ENCODE data around the gene FARP2.

The FARP2 gene

GRCh38 chr2:241355983-241356870, at the start of gene FARP2:
TSS of gene FARP2 (plus strand) at chr2:241356285. CDS start at chr2:241373108, 16,823 bp downstream.
- H3K4me3 ChIP-seq (ENCODE audit: low read length) = peak within 1 kb of the TSS; percentile 98
- TF ChIP-seq ZNF274 (IDR thresholded peaks at IDR 0.05; ENCODE audit: low read depth, low read length) = no peak

- no peak for TF ChIP-seq ZNF274 (IDR thresholded peaks at IDR 0.05; ENCODE audit: low read depth, low read length)
- H3K4me3 ChIP-seq (ENCODE audit: low read length) = no peak overlapping the region
Observed at GRCh38 chr2:241307055-241307454, 49.0 kb upstream of the FARP2 start.

GRCh38 chr2:241308267-241308666, 47.8 kb upstream of the FARP2 start:
- H3K4me3 ChIP-seq (ENCODE audit: low read length) = no peak overlapping the region
- TF ChIP-seq ZNF274 (IDR thresholded peaks at IDR 0.05; ENCODE audit: low read depth, low read length) = no peak

GRCh38 chr2:241308832-241309500, 47.1 kb upstream of the FARP2 start:
- no peak for TF ChIP-seq ZNF274 (IDR thresholded peaks at IDR 0.05; ENCODE audit: low read depth, low read length)
- no peak overlapping the region; the same call in 1 of the 2 replicates for H3K4me3 ChIP-seq (ENCODE audit: low read length)

- TF ChIP-seq ZNF274 (IDR thresholded peaks at IDR 0.05; ENCODE audit: low read depth, low read length) = no peak
- H3K4me3 ChIP-seq (ENCODE audit: low read length) = no peak overlapping the region; the same call in 1 of the 2 replicates
Observed at GRCh38 chr2:241309684-241310117, 46.4 kb upstream of the FARP2 start.

- TF ChIP-seq ZNF274 (IDR thresholded peaks at IDR 0.05; ENCODE audit: low read depth, low read length) = no peak
- peak overlapping the region; percentile 46; the same call in 1 of the 2 replicates for H3K4me3 ChIP-seq (ENCODE audit: low read length)
Observed at GRCh38 chr2:241310917-241311566, 45.0 kb upstream of the FARP2 start.

- no peak overlapping the region for H3K4me3 ChIP-seq (ENCODE audit: low read length)
- no peak for TF ChIP-seq ZNF274 (IDR thresholded peaks at IDR 0.05; ENCODE audit: low read depth, low read length)
Observed at GRCh38 chr2:241312082-241312481, 44.0 kb upstream of the FARP2 start.

GRCh38 chr2:241313543-241314095, 42.5 kb upstream of the FARP2 start:
- peak overlapping the region; percentile 99 for H3K4me3 ChIP-seq (ENCODE audit: low read length)
- no peak for TF ChIP-seq ZNF274 (IDR thresholded peaks at IDR 0.05; ENCODE audit: low read depth, low read length)

- TF ChIP-seq ZNF274 (IDR thresholded peaks at IDR 0.05; ENCODE audit: low read depth, low read length) = no peak
- H3K4me3 ChIP-seq (ENCODE audit: low read length) = peak overlapping the region; percentile 99
Observed at GRCh38 chr2:241314226-241315092, 41.6 kb upstream of the FARP2 start.

GRCh38 chr2:241315093-241315878, 40.8 kb upstream of the FARP2 start, which contains the start of gene HDLBP:
TSS of gene HDLBP (minus strand) at chr2:241315672. CDS start at chr2:241266869, 48,803 bp downstream.
- no peak for TF ChIP-seq ZNF274 (IDR thresholded peaks at IDR 0.05; ENCODE audit: low read depth, low read length)
- H3K4me3 ChIP-seq (ENCODE audit: low read length) = peak within 1 kb of the TSS; percentile 99

GRCh38 chr2:241315879-241316631, 40.0 kb upstream of the FARP2 start, which contains the start of gene SEPTIN2:
TSS of gene SEPTIN2 (plus strand) at chr2:241315925. CDS start at chr2:241324233, 8,308 bp downstream.
- H3K4me3 ChIP-seq (ENCODE audit: low read length) = peak within 1 kb of the TSS; percentile 99
- no peak for TF ChIP-seq ZNF274 (IDR thresholded peaks at IDR 0.05; ENCODE audit: low read depth, low read length)

Data from GM08714 (cell line).